Activated CD4-positive, alpha-beta T cell treated with anti-CD3 and anti-CD28 coated beads for 1 hour (primary cell): ENCODE data around the gene DPEP1.
A peak's percentile ranks its signal among the peaks of the same experiment; 100 is the strongest.
"Not testable (repeated sequence)": the region's sequence is repeated elsewhere in the genome, so short reads cannot be mapped to it uniquely, and the experiment has no call there.

Source experiments
- DNase-seq: peaks from one replicate; pipeline ENCODE4 v3.0.0-alpha.2; 2020

The DPEP1 gene

DNA sequence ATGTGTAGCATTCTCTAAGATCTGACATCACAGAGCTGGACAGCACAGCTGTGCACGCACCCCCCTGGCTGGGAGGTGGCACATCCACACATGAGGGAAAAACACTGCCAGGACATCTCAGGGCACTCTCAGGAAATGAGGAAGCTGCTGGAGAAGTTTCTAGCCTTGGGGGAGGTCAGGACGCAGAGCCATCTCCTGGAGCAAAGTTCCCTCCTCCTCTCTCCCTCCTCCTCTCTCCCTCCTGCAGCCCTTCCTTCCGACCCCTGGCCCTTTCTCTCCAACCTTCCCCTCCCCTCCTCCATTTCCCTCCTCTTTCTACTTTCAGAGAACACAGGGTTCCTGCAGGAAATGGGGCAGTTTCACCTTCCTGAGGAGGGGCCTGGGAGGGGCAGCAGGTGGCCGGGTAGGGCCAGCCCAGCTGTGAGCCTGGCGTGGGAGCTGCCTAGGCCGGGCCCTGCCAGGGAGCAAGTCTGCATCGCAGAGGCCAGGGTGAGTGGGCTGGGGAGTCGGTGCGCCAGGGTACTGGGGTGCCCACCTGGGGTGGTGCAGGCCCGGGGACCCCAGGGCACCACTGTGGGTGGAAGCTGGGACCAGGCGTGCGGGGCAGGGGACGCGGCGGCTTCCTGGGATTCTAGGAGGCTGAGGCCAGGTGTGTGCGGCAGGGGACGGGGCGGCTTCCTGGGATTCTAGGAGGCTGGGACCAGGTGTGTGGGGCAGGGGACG lies at the start of gene DPEP1:
TSS of gene DPEP1 (plus strand) at position 412 of the 723 bp plus-strand sequence. CDS start 16,769 bp downstream, outside the sequence.
- DNase-seq: no peak

- DNase-seq: no peak
These were observed 48.8 kb upstream of the DPEP1 start for GRCh38 chr16:89564476-89565255.

DNA sequence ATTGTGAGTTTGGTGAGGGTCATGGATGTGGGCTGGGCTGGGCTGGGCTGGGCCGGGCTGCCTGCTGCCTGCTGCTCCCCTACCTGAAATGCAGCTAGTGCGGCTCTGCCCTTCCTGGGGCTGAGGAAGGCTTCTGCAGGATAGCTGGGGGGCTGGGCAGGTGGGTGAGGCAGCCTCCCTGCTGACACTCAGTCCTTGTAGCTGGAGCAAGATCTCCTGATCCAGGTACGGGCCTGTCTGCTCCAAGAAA lies 48.3 kb upstream of the DPEP1 start:
- DNase-seq: no peak

- DNase-seq: no peak
These were observed 47.7 kb upstream of the DPEP1 start for GRCh38 chr16:89565506-89566372.

DNA sequence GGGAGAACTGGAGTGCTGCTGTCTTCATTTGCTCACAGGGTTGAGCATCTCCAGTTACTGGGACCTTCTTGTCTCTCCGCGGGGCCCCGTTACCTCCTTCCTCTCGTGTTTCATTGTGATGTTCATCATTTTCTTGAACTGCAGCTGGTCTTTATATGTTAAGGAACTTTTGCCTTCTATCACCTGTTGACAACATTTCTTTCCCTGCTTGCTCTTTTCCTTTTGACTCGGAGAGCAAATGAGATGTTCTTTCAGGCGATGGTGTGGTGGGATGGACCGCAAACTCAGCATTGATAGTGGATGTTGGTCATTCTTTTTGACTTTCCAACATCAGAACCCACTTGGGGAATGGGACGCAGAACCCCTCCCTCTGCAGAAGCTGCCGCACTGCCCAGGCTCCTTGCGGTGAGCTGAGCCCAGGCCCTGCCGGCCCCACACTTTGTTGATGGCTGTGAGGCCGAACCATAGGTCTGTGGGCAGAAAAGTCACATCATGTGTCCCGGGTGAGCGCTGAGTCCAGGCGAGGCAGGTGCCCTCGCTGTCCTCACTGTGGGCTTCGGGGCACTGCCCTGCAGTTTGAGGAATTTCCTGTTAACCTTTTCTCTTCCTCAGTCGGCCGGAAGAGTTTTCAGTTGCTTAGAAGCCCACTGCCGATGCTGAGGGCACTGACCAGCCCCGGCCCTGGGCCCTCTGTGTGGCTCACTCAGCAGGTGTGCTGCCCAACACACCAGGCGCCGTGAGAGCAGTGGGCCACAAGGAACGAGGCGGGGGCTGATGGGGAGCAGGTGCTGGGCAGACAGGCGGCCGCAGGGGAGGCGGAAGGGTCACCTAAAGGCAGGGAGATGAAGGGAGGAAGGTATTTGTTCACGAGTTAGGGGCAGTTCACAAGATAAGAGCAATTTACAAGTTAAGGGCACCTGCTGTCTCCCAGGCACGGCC lies 45.5 kb upstream of the DPEP1 start:
- DNase-seq: no peak

- DNase-seq: no peak
These were observed 43.7 kb upstream of the DPEP1 start for GRCh38 chr16:89569506-89570341.

DNA sequence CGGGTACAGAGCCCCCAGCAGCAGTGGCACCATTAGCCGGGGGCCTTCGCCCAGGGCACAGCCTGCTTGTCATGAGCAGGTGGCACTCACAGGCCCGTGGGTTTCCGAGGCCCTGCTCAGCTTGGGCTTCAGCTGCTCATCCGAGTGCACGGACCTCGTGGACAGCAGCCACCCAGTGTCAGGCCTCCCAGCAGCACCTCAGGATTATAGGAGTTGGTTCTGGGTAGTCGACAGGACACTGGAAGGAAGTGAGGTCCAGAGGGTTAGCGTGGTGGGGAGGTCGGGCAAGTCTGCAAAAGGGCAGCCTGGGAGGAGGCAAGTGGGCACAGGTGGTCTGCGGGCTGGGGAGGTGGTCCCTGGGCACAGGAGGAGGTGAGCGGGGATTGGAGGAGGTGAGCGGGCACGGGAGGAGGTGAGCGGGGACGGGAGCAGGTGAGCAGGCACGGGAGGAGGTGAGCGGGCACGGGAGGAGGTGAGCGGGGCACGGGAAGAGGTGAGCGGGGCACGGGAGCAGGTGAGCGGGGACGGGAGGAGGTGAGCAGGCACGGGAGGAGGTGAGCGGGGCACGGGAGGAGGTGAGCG lies 43.0 kb upstream of the DPEP1 start:
- DNase-seq: no peak

GRCh38 chr16:89570983-89571598 lies 42.4 kb upstream of the DPEP1 start:
- DNase-seq: not testable (repeated sequence)

GRCh38 chr16:89571636-89572035 lies 41.8 kb upstream of the DPEP1 start:
- DNase-seq: no peak

DNA sequence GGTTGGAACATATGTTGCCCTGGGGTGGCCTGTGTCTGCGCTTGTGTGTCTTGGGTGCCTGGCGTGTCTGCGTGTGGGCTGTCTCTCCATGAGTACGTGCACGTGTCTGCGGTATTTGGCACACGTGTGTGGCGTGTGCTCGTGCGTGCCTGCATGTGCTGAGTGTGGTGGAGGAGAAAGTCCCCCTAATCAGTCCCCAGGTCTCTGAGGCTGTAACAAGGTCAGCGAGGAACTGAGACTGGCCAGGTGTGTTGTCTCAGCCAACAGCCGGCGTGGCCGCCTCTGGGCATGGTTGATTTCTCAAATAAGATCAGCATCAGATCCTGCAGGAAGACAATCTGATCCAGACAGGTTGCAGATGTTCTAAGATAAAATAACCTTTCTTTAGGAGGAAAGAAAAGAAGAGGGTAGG lies 41.4 kb upstream of the DPEP1 start:
- no peak for DNase-seq

- no peak for DNase-seq
These were observed 40.8 kb upstream of the DPEP1 start for GRCh38 chr16:89572485-89573205.

- no peak for DNase-seq
These were observed 39.4 kb upstream of the DPEP1 start for GRCh38 chr16:89573826-89574680.

DNA sequence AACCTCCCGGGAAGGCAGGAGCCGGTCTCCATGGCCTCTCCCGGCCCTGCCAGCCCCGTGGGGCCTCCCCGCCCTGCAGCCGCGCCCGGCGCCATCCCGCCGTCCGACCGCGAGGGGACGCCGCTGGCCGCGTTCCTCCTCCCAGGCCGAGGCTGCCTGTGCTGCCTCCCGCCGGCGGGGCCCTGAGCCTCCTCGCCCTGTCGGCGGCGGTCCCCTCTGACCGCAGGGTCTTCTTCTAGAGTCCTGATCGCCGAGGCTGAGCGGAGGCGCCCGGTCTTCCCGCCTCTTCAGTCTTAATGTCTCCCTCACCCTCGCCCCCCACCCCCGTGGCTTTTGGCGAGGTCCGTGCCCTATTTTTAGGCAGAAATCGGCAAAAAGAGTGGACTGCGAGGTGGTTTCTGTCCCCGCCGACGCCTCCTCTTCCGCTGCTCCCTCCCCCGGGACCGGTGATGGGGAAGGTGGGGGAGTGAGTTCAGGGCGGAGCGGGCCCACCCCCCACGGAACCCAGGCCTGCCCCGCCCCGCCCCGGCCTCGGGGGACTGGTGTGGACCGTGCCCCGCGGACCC lies 38.7 kb upstream of the DPEP1 start:
- peak; percentile 28 for DNase-seq

DNA sequence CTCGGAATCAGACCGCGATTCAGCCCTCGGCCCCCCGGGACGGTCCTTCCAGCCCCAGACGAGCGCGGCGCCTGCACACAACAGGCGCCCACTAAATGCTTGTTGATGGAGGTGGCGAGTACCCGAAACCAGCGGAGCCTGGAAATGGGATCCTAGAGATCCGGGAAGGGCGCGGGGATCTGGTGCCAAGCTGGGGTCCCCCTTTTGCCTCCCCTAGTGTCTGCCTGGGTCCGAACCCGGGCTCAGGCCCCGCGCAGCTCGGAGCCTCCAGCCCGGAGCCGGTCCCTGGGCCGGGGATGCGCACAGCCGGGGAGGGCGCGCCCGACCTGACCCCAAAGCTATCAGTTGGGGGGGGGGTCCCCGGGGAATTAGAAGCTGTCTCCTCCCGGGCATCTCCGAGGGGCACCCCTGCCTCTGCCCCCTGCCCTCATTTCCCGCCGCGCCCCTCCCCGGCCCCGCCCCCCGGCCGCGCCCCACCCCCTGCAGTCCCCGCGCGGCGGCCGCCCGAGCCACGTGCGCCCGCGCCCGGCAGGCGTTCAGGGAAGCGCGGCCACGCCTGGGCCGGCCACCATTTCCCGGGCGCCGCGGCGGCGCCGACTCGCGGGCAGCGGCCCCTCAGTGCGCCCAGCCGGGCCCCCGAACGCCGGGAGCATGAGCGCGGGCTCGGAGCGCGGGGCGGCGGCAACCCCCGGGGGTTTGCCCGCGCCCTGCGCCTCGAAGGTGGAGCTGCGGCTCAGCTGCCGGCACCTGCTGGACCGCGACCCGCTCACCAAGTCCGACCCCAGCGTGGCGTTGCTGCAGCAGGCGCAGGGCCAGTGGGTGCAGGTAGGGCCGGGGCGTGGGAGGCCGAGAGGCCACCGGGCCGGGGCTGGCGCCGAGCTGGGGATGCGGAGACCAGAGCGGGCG lies 37.9 kb upstream of the DPEP1 start, which contains the start of gene CPNE7:
TSS of gene CPNE7 (plus strand) at position 512 of the 906 bp plus-strand sequence. CDS start at position 652, 140 bp downstream.
- DNase-seq: no peak

DNA sequence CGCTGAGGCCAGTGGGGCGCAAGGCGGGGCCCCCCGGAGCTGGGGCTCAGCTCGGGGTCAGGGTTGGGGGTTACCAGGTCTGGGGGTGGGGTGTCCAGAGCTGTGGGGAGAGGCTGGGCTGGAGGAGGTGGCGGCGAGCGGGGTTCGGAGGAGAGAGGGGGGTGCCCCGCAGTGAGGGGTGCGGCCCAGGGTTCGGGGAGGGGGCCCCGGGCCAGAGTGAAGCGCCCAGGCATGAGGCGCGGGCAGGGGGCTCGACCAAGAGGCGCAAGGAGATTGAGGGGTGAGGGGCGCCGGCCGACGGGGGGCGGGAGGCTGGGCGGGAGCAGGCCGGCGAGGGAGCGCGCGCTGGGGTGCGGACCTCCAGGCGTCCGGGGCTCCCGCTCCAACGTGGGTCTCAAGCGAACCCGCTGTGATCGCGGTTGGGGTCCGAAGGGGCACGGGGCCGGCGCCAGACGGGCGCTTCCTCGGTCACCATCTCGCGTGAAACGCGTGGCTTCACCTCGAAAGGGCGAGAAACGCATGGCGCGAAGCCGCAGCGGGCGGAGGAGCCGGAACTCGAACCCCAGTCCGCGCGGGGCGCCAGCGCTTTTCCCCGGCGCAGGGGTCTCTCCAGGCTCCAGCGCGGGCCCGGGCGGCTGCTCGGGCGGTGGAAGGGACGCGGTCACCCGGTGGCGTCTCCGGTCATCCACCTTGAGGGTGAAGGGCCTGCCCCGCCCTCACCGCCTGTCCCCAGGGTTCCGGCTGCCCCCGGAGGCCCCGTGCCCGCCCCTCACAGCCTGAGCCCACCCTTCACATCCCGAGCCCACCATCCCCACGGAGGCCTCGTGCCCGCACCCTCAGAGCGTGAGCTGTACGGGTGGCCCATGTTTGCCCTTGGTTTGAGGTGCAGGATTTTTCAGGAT lies 37.0 kb upstream of the DPEP1 start:
- DNase-seq: no peak
